HCT116 (cell line): Measurements from ENCODE around the gene PREB. TPM values are rescaled to one million over a fixed set of nuclear protein-coding genes. Genes with fewer than 3 reads are reported as not detected.

Experiments
- ATAC-seq: fragments of 200-7000 bp; cut with Tn5 transposase; 2 replicates; pipeline ENCODE4 v1.9.1; 2020; ENCODE audit warnings: mild to moderate bottlenecking, moderate library complexity
- BruUV-seq: library from RNA; stranded (reverse); fragments of 400-500 nt; replicated peaks from 2 replicates; lab custom pipeline; 2021; lab: Mats Ljungman, UMichigan
- CTCF ChIA-PET: fragments of 300-600 bp; sonication (Branson Sonifier 250); formaldehyde crosslinking; loops from one replicate; lab custom pipeline; 2021; ENCODE audit warnings: antibody characterized with exemption; lab: Charles Lee
- POLR2A ChIA-PET: fragments of 300-600, 350-600 bp; sonication (Branson Sonifier 250); formaldehyde crosslinking; loops from one replicate; lab custom pipeline; 2021; ENCODE audit warnings: antibody characterized with exemption; lab: Charles Lee
- RAD21 ChIA-PET, 2 experiments: fragments of 300-600 bp; sonication (Branson Sonifier 250); formaldehyde crosslinking; loops; one replicate each; lab custom pipeline; 2023; ENCODE audit warnings: low total read pairs in 2 of 2; ENCODE audit not compliant: uncharacterized antibody in 2 of 2, unreplicated experiment in 2 of 2, low non-redundant PET in 1 of 2; lab: Charles Lee
- DNase-seq: peaks from one replicate; pipeline ENCODE4 v3.0.0-alpha.2; 2010; ENCODE audit warnings: low read depth, low spot score
- H2AFZ ChIP-seq: fragments of 200-600 bp; shearing (Covaris generic), sonication (generic); 2 replicates; pipeline ENCODE4 v1.6.1; 2017; ENCODE audit warnings: low read depth, mixed run types, mixed read lengths, antibody characterized with exemption, low read length; ENCODE audit not compliant: poor library complexity, severe bottlenecking
- H3K27ac ChIP-seq: 2 replicates; pipeline ENCODE4 v1.5.1; 2012; ENCODE audit warnings: low read depth, low read length
- H3K27me3 ChIP-seq: fragments of 200-600 bp; sonication (generic); 2 replicates; pipeline ENCODE4 v1.6.1; 2016; ENCODE audit warnings: mixed run types, low read length, mixed read lengths; ENCODE audit not compliant: insufficient read depth
- H3K36me3 ChIP-seq, 2 experiments: fragments of 200-500 bp in 1 of 2; fragments of 200-600 bp in 1 of 2; sonication (Bioruptor generic) in 1 of 2; sonication (generic) in 1 of 2; 2 replicates each; pipeline versions ENCODE4 v1.5.1 to v1.6.1; 2014 to 2016; ENCODE audit warnings: low read length in 2 of 2, inconsistent platforms in 1 of 2, mixed read lengths in 1 of 2, mixed run types in 1 of 2; ENCODE audit not compliant: insufficient read depth in 2 of 2, control insufficient read depth in 1 of 2
- H3K4me1 ChIP-seq, 2 experiments: fragments of 200-600 bp in 1 of 2; sonication (generic) in 1 of 2; 2 replicates each; pipeline versions ENCODE4 v1.5.1 to v1.6.1; 2012 to 2017; ENCODE audit warnings: low read length in 2 of 2, inconsistent platforms in 1 of 2, mild to moderate bottlenecking in 1 of 2, mixed read lengths in 1 of 2, mixed run types in 1 of 2, moderate library complexity in 1 of 2; ENCODE audit not compliant: insufficient read depth in 2 of 2, control insufficient read depth in 1 of 2
- H3K4me2 ChIP-seq: fragments of 200-600 bp; sonication (generic); 2 replicates; pipeline ENCODE4 v1.6.1; 2017; ENCODE audit warnings: mixed run types, low read length, mixed read lengths
- H3K4me3 ChIP-seq, 2 experiments: fragments of 200-600 bp in 1 of 2; sonication (generic) in 1 of 2; replicated peaks in 1 of 2; 2 replicates each; pipeline ENCODE4 v1.5.1; 2011 to 2016; ENCODE audit warnings: low read length in 2 of 2, control low read depth in 1 of 2, low read depth in 1 of 2, mild to moderate bottlenecking in 1 of 2, mixed read lengths in 1 of 2, mixed run types in 1 of 2
- H3K79me2 ChIP-seq: fragments of 200-600 bp; sonication (generic); 2 replicates; pipeline ENCODE4 v1.6.1; 2017; ENCODE audit warnings: mild to moderate bottlenecking, mixed run types, low read length, moderate library complexity, mixed read lengths; ENCODE audit not compliant: insufficient read depth
- H3K9ac ChIP-seq: fragments of 200-600 bp; sonication (generic); 2 replicates; pipeline ENCODE4 v1.6.1; 2016; ENCODE audit warnings: low read length, mixed read lengths
- H3K9me2 ChIP-seq: fragments of 200-600 bp; sonication (generic), shearing (Covaris generic); 2 replicates; pipeline ENCODE4 v1.6.1; 2017; ENCODE audit warnings: mixed run types, mild to moderate bottlenecking, moderate library complexity; ENCODE audit not compliant: insufficient read depth
- H3K9me3 ChIP-seq, 2 experiments: fragments of 200-500 bp in 1 of 2; fragments of 200-600 bp in 1 of 2; sonication (Bioruptor generic) in 1 of 2; sonication (generic) in 1 of 2; 2 replicates each; pipeline ENCODE4 v1.6.1; 2014 to 2017; ENCODE audit warnings: low read length in 2 of 2, mixed read lengths in 2 of 2, inconsistent platforms in 1 of 2, low read depth in 1 of 2, mild to moderate bottlenecking in 1 of 2, mixed run types in 1 of 2, moderate library complexity in 1 of 2; ENCODE audit not compliant: control insufficient read depth in 1 of 2, insufficient read depth in 1 of 2
- H4K20me1 ChIP-seq: fragments of 200-600 bp; sonication (generic), shearing (Covaris generic); 2 replicates; pipeline ENCODE4 v1.6.1; 2017; ENCODE audit warnings: mixed run types, mild to moderate bottlenecking, moderate library complexity; ENCODE audit not compliant: insufficient read depth
- CBX3 ChIP-seq: IDR thresholded peaks from 2 replicates; pipeline ENCODE4 v1.6.1; 2012; ENCODE audit warnings: low read depth
- EGR1 ChIP-seq: IDR thresholded peaks from 2 replicates; pipeline ENCODE4 v1.6.1; 2012; ENCODE audit warnings: low read depth
- POLR2A ChIP-seq: IDR thresholded peaks from 2 replicates; pipeline ENCODE4 v1.7.0; 2011; ENCODE audit warnings: borderline replicate concordance; ENCODE audit not compliant: insufficient read depth, insufficient read length; ENCODE audit errors: extremely low read depth
- RAD21 ChIP-seq: IDR thresholded peaks from 2 replicates; pipeline ENCODE4 v1.6.1; 2012; ENCODE audit warnings: low read depth, mild to moderate bottlenecking
- SRF ChIP-seq: IDR thresholded peaks from 2 replicates; pipeline ENCODE4 v1.6.1; 2012; ENCODE audit warnings: low read depth
- YY1 ChIP-seq: IDR thresholded peaks from 2 replicates; pipeline ENCODE4 v1.6.1; 2011; ENCODE audit warnings: low read length, low read depth, moderate library complexity, mild to moderate bottlenecking; ENCODE audit not compliant: insufficient replicate concordance; ENCODE audit errors: extremely low read depth
- ZNF274 ChIP-seq: fragments of 200-500 bp; sonication (Bioruptor generic); IDR thresholded peaks from 2 replicates; pipeline ENCODE4 v1.6.1; 2014; ENCODE audit warnings: mild to moderate bottlenecking, low read depth, low read length, inconsistent platforms
- intact Hi-C: fragments of 100-400 bp; cut with micrococcal nuclease; formaldehyde crosslinking; loops from 2 replicates; pipeline ENCODE4 v1.10.0; 2022
- total RNA-seq: library from RNA; stranded (reverse); gene quantifications from one replicate; pipeline ENCODE4 v1.2.1, GENCODE V29; 2021; ENCODE audit not compliant: unreplicated experiment
- TF ChIP-seq, protein P1 (sequence below), 3 experiments: fragments of 200-600 bp in 1 of 3; sonication (generic) in 1 of 3; IDR thresholded peaks in 2 of 3; conservative IDR thresholded peaks in 1 of 3; 2 replicates each; pipeline ENCODE4 v1.5.1; 2012 to 2017; ENCODE audit warnings: low read depth in 2 of 3, low read length in 2 of 3, antibody characterized with exemption in 1 of 3, borderline replicate concordance in 1 of 3, control low read depth in 1 of 3, mild to moderate bottlenecking in 1 of 3, mixed read lengths in 1 of 3, mixed run types in 1 of 3, moderate library complexity in 1 of 3; ENCODE audit not compliant: insufficient read depth in 1 of 3
- TF ChIP-seq, protein P2 (sequence below): IDR thresholded peaks from 2 replicates; pipeline ENCODE4 v1.6.1; 2011; ENCODE audit warnings: mild to moderate bottlenecking, low read length, moderate library complexity; ENCODE audit not compliant: insufficient replicate concordance; ENCODE audit errors: extremely low read depth

The PREB gene
- total RNA-seq, 1 experiment from 2014 or later: 54.2 TPM

DNA sequence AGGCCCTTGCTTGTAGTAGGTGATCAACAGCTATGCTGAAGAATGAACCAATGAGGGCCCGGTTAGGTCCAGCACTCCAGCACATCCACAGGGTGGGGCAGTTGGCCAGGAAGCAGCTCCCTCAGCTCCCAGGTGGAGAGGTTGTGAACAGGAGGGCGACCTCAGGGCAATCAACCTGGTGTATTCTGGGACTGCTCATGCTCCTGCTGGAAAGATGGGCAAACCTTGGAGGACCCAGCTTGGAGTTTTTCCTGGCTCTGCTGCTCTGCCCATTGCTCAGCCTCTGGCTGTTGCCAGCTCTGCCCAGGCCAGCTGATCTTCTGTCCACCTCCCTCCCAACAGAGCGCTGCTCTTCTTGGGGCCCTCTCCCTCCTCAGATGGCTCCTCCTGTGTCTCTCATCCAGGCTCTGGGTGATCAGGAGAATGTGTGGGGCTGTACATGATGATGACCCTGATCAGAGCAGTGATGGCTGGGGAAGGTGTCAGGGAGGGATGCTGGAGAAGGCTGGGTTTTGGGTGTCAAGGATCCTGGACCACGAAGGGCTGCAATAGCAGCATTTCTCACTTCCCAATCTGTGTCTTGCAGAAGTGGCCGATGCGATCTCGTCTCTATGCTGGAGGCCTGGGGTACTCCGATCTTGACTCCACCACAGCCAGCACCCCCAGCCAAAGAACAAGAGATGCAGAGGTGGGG lies 17.8 kb upstream of the PREB start:
- no peaks in the 10 kb centered on the region for H4K20me1 ChIP-seq
- H3K9me2 ChIP-seq: no peaks in the 10 kb centered on the region
- no peaks in the 10 kb centered on the region for H3K79me2 ChIP-seq
- no peaks in the 10 kb centered on the region for H3K9me3 ChIP-seq
- H3K4me3 ChIP-seq: no peak overlapping the region
- DNase-seq: no peak
- no peaks in the 10 kb centered on the region for H3K36me3 ChIP-seq
- RAD21 ChIA-PET: no interaction called here
- BruUV-seq: no TSS peak
- H3K9ac ChIP-seq: no peak overlapping the region
- peak overlapping the region; percentile 5; the same call in 1 of the 2 replicates for H3K4me2 ChIP-seq
- CTCF ChIA-PET: interaction anchor here (2.2 kb wide), 1 partner anchor 18 kb away, joined by 10 read pairs; no protein-coding TSS in a partner anchor
- no peak overlapping the region for H2AFZ ChIP-seq
- H3K27me3 ChIP-seq: no peaks in the 10 kb centered on the region
- TF ChIP-seq ZNF274 (no peak), RAD21 (peak; percentile 38; the same call in 1 of the 2 replicates)
- TF ChIP-seq, protein P1, sequence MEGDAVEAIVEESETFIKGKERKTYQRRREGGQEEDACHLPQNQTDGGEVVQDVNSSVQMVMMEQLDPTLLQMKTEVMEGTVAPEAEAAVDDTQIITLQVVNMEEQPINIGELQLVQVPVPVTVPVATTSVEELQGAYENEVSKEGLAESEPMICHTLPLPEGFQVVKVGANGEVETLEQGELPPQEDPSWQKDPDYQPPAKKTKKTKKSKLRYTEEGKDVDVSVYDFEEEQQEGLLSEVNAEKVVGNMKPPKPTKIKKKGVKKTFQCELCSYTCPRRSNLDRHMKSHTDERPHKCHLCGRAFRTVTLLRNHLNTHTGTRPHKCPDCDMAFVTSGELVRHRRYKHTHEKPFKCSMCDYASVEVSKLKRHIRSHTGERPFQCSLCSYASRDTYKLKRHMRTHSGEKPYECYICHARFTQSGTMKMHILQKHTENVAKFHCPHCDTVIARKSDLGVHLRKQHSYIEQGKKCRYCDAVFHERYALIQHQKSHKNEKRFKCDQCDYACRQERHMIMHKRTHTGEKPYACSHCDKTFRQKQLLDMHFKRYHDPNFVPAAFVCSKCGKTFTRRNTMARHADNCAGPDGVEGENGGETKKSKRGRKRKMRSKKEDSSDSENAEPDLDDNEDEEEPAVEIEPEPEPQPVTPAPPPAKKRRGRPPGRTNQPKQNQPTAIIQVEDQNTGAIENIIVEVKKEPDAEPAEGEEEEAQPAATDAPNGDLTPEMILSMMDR (IDR thresholded peaks at IDR 0.05 in 2 of 3, conservative IDR thresholded peaks at IDR 0.05 in 1 of 3; ENCODE audit: borderline replicate concordance in 1 of 3, insufficient read depth in 1 of 3, low read depth in 2 of 3, low read length in 2 of 3): 0 out of 6 replicates have a peak, but pooled peaks of 2 of the 3 experiments have one; percentile 5 to 9
- peak; percentile 82 for ATAC-seq
- peaks cover 0 to 17% of the 10 kb centered on the region in 2 experiments; a peak in 2 of 4 replicates for H3K4me1 ChIP-seq
- no peak overlapping the region for H3K27ac ChIP-seq
- POLR2A ChIA-PET: no interaction called here
- intact Hi-C loops: no loop called here

- RAD21 ChIA-PET: interaction anchor here in 1 of 2 experiments (0.6 kb wide), 1 partner anchor 9 kb away, joined by 6 read pairs; no protein-coding TSS in a partner anchor
- peaks cover 0 to 17% of the 10 kb centered on the region in 2 experiments; a peak in 2 of 4 replicates for H3K4me1 ChIP-seq
- no peaks in the 10 kb centered on the region for H3K9me3 ChIP-seq
- no peaks in the 10 kb centered on the region for H3K27me3 ChIP-seq
- POLR2A ChIA-PET: interaction anchor here (1.5 kb wide), 1 partner anchor 61 kb away, joined by 4 read pairs; the partner anchor contains the start of genes ATRAID and SLC5A6
- no peaks in the 10 kb centered on the region for H4K20me1 ChIP-seq
- TF ChIP-seq, protein P2, sequence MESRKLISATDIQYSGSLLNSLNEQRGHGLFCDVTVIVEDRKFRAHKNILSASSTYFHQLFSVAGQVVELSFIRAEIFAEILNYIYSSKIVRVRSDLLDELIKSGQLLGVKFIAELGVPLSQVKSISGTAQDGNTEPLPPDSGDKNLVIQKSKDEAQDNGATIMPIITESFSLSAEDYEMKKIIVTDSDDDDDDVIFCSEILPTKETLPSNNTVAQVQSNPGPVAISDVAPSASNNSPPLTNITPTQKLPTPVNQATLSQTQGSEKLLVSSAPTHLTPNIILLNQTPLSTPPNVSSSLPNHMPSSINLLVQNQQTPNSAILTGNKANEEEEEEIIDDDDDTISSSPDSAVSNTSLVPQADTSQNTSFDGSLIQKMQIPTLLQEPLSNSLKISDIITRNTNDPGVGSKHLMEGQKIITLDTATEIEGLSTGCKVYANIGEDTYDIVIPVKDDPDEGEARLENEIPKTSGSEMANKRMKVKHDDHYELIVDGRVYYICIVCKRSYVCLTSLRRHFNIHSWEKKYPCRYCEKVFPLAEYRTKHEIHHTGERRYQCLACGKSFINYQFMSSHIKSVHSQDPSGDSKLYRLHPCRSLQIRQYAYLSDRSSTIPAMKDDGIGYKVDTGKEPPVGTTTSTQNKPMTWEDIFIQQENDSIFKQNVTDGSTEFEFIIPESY: no peak
- no peak for TF ChIP-seq SRF
- no peak for TF ChIP-seq EGR1
- no peak for TF ChIP-seq YY1
- no peak for TF ChIP-seq POLR2A
- TF ChIP-seq CBX3: no peak
- TF ChIP-seq, all 23 proteins: peak for 0
- BruUV-seq: no TSS peak
- intact Hi-C loops: no loop called here
- Histone ChIP-seq H3K9ac (no peak overlapping the region), H3K79me2 (no peaks in the 10 kb centered on the region), H3K36me3 (no peaks in the 10 kb centered on the region), H3K27ac (no peak overlapping the region), H3K9me2 (no peaks in the 10 kb centered on the region), H3K4me2 (no peak overlapping the region), H2AFZ (no peak overlapping the region), H3K4me3 (no peak overlapping the region)
- CTCF ChIA-PET: interaction anchor here (1.1 kb wide), 1 partner anchor 129 kb away, joined by 3 read pairs; no protein-coding TSS in a partner anchor
- DNase-seq: no peak
- ATAC-seq: no peak
Observed at GRCh38 chr2:27150639-27151230, 16.3 kb upstream of the PREB start.
